ENCODE results near the gene CHAT.

CHAT gene

GRCh38 chr10:49613882-49614241, at the start of gene CHAT:
TSS of gene CHAT (plus strand) at chr10:49614037. CDS start at chr10:49614190, 153 bp downstream.
- no peak for DNase-seq

DNA sequence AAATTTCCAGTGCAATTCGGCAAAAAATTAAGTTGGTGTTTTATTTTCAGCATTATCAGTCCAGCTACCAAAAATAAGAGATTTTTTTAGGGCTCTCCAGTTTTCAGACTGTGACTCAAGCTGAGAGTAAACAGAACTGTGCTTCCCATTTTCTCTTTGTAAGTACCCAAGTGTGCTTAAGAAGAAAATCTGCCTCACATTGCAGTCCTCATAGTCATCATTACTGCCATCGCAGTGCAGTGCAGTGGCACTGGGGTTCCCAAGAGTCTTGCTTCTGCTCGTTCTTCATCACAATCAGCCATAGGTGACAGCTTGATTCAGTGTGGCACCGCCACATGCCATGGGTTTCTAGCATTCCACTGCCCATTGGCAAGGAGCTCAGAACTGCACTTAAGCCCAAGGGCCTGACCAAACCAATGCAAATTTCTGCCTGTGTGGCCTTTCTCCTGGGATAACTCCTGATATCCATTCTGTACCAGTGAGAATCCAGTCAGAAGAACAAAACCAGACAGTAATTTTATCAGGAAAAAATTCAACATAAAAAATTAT, 49.3 kb upstream of the CHAT start:
- DNase-seq = no peak

- no peak for DNase-seq
Observed at GRCh38 chr10:49567810-49568209, 46.0 kb upstream of the CHAT start.

DNA sequence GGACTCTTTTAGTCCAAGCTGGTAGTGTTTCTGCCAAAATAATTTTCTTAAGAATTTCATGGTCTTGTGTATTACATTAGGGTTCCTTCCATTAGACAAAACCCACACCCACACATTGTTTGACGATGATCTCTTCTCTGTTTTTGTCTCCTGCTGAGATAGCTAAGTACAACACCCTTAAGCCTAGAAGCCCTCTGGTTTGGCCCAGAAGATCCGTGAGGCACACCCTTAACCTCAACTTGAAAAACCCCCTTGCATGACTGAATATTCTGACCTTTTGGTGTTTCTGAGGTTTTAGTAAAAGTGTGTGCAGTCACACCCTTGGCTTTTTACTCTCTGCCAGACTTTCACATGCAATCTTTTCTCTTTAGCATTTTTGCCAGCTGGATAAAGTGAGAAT, 45.6 kb upstream of the CHAT start:
- no peak for DNase-seq

DNA sequence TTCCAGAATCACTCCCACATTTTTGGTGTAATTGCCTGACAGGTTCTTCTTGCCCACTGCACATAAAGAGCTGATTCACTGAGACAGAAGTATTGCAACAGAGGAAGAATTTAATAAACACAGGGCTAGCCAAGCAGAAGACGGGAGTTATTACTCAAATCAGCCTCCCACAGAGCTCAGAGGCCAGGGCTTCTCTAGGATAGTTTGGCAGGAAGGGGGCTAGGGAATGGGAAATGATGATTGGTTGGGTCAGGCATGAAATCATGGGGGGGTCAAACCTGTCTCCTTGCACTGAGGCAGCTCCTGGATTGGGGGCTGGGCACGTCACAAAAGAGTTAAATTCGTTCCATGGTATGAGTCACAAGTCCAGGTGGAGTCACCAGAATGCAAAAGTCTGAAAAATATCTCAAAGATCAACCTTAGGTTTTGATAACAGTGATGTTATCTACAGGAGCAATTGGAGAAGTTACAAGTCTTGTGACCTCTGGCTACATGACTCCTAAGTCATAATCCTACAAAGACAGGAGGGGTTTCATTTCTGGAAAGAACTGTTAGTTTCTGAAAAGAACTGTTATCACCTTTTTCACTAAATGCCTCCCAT, 44.7 kb upstream of the CHAT start:
- no peak for DNase-seq

DNA sequence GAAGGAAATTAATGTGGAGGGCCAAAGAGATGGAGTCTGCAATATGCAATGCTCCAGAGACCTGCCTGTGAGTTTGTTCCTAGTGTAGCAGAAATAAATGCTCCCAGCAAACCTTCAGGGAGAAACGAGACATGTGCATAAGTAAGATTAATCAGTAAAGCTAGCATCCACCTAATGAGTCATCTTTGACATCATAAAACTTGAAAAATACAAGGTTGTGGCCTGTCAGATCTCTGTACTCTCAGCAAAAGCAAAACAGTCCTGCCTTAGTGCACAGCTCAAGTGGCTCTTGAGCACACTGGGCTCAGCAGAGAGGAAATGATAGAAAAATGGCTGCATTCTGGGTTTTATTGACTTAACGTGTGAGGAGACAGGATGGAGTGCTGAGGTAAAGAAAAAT, 42.4 kb upstream of the CHAT start:
- no peak for DNase-seq

GRCh38 chr10:49572594-49573114, 41.2 kb upstream of the CHAT start:
- DNase-seq = no peak

DNA sequence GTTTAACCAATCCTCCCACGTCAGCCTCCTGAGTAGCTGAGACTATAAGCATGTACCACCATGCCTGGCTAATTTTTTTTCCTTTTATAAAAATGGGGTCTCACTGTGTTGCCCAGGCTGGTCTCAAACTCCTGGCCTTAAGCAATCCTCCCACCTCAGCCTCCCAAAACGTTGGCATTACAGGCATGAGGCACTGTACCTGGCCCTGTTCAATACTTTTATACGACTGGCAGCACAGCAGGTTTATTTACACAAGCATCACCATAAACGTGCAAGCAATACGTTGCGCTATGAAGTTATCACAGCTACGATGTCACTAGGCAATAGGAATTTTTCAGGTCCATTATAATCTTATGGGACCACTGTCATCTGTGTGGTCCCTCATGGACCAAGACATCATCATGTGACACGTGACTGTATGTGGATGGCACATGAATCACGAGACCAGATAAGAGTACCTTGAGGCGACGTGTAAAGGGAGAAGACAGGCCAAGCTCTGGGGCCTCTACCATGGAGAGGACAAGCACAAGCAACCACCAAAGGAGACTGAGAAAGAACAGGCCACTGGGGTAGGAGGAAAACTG, 38.3 kb upstream of the CHAT start:
- DNase-seq = no peak

GRCh38 chr10:49577182-49577925, 36.5 kb upstream of the CHAT start:
- DNase-seq = no peak

DNA sequence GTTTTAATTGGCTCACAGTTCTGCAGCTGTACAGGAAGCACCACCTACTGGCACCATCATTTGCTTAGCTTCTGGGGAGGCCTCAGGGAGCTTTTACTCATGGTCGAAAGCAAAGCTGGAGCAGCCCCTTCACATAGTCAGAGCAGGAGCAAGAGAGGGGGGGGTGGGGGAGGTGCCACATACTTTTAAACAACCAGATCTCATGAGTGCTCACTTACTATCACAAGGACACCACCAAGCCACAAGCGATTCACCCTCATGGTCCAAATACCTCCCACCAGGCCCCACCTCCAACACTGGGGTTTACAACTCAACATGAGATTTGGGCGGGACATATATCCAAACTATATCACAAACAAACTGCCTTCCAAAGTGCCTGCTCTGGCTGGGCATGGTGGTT, 35.4 kb upstream of the CHAT start:
- no peak for DNase-seq

DNA sequence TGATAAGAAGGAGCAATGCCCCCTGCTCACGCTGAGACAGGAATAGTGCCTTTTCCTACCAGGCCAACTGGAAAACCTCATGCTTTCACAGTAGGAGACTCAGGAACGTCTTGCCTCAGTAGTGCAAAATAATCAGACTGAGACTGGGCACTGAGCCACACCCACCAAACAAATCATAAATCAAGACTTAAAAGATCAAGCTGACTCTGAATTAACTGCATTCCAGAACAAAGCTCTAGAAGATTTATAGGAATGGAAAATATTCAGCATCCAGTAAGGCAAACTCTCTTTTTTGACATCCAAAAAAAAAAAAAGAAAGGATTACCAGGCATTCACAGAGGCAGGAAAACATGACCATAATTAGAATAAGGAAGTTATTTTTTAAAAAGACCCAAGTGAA, 34.2 kb upstream of the CHAT start:
- DNase-seq = no peak

- DNase-seq = no peak
Observed at GRCh38 chr10:49585387-49585786, 28.4 kb upstream of the CHAT start.

DNA sequence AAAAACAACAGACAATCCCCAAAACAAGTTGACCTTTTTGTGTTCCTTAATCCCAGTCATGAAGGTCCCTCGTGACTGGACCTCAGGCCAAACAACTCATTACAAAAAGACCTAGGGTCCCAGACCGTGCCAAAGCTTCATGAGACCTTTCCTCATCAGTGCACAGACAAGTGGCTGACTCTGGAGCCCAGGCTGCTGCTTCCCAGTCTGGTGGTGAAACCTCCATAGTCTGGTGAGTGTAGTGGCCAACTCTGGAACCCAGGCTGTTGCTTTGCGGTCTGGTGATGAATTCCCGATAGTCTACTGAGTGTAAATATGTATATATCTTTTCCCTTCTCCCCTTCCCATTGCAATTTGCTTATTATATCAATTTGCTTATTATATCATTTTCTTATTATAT, 25.9 kb upstream of the CHAT start:
- DNase-seq = no peak

DNA sequence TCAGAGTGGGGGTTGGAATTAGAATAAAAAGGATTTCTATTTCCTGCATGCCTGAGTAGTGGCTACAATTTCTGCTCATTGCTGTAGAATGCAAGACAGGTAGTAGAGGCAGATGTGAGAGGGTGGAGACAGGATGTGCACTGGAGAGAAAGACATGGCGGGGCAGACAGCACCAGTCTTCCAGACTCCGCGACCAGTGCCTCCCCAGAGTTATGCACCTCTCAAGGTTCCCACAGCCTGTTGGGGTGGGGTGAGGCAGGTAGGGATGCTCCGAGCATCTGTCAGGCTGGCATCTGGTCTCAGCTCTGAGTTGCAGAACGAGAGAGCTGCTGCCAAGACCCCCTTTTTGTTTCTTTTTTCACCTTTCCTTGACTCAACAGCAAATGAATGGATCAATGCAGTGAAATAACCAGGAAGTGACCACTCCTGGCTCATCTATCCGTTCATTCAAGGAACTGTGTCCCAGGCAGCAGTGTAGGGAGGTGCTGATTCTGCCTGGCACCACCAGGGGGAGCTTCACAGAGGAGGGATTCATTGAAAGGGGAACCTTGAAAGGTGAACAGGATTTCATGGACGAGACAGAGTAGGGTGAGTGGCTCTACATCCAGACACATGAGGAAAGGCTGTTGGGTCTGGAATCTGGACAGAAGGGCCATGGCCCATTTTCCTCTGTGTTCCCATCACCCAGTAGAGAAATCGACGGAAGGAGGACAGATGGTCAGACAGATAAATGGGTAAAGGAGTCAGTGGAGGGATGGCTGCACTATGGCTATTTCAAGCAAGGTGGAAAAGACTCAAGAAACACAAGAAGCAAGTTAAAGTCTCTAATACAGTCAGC, 20.9 kb upstream of the CHAT start:
- peak; percentile 42 to 47 for DNase-seq

DNA sequence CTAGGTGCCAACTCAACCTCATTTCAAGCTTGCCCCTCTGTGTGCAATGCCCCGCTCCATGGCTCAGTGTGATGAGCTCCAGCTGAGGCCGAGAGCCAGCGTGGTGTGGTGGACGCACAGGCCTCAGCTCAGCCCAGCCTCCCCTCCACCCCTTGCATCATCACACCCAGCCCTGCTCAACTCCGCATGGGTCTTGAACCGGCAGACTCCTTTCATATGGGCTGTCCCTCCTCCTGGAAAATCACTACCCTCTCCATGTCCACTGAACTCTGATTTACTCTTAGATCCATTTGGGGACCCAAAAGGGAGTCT, 20.3 kb upstream of the CHAT start:
- DNase-seq = no peak

GRCh38 chr10:49593998-49594397, 19.8 kb upstream of the CHAT start:
- no peak for DNase-seq

DNA sequence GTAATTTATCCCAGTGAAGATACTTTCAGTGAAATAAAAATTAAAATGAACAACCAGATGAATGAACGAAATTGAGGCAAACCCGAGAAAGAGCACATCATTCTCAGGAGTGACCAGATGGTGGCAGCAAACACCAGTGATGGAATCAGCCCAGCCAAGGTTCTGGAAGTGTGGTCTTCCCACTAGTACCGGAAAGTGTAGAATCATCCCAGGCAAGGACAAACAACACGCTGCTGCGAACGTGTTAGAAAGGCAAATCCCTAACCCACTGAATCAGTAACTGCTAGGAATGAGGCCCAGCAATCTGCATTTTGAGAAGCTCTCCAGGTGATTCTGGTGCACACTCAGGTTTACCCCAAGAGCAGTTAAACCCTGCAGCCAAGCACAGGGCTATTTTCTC, 19.2 kb upstream of the CHAT start:
- peak in 1 of 2 donors; percentile 16 for DNase-seq

- no peak for DNase-seq
Observed at GRCh38 chr10:49595003-49595712, 18.7 kb upstream of the CHAT start.

DNA sequence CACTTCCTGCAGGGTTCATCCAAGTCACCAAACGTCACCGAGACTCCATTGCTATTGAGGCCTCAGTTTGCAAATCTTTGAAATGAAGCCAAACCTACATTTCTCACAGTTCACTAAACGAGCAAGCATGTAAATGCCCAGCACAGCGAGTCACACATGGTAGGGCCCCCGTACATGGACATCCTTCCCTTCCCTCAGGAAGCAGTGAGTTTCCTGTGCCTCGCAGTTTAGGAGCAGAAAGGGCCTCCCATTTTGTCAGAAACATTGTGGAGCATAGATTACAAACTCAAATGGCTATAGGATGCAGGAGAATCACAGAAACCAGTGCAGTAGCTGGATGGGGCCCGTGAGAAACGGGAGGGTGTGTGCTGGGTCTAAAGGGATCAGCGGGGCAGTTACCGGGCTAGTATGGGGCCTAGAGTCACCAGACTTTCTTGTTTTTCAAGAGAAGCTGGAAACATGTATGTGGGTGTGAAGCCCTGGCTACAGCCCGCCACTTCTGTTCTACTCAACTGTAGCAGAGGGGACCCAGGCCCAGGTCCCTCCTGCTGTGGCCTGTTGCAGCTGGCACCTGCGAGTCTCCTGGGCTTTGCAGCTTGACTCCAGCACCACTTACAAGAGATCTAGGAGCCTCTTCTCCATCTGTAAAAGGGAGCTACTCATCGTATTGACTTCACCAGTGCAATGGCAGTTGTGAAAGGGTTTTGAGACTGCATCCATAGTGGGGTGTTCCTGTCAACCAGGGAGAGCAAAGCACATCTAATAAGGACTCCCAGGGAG, 17.9 kb upstream of the CHAT start:
- DNase-seq = no peak

DNA sequence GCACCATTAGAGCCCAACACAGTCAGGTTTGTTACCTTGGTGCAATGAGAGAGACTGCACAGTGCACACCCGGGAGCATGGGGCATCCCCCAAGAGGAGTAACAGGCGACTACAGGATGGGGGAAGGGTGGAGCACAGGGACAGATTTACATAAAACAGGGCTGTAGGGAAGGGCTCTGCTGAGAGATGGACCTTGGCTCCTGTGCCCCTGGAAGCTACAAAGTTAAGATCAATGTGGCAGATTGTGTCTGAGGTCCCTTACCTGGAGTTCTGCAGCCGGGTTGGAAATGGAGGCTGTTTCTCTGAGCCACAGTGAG, 17.4 kb upstream of the CHAT start:
- no peak for DNase-seq

- no peak for DNase-seq
Observed at GRCh38 chr10:49596836-49597235, 17.0 kb upstream of the CHAT start.
